Loucy (cell line): ENCODE data around the gene PC.

Experiments
- EZH2phosphoT487 ChIP-seq: fragments of 200-600 bp; IDR thresholded peaks from 2 replicates; pipeline ENCODE4 v1.6.1; 2018; ENCODE audit warnings: antibody characterized with exemption, mild to moderate bottlenecking, moderate library complexity, borderline replicate concordance
- TF ChIP-seq, protein P1 (sequence below): fragments of 200-600 bp; sonication (generic); conservative IDR thresholded peaks from 2 replicates; pipeline ENCODE4 v1.5.1; 2014; ENCODE audit warnings: mild to moderate bottlenecking, antibody characterized with exemption, low read length

DNA sequence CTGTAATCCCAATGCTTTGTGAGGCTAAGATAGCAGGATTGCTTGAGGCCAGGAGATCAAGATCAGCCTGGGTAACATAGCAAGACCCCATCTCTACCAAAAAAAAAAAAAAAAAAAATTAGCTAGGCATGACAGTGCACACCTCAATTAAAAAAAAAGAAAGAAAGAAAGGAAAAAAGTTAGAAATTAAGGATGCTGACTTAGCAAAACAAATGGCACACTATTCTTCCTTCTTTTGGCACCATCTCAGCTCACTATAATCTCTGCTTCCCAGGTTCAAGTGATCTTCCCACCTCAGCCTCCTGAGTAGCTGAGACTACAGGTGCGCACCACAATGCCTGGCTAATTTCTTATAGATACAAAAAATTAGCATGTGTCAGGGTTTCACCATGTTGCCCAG, 33.9 kb downstream of the PC start:
- TF ChIP-seq, protein P1, sequence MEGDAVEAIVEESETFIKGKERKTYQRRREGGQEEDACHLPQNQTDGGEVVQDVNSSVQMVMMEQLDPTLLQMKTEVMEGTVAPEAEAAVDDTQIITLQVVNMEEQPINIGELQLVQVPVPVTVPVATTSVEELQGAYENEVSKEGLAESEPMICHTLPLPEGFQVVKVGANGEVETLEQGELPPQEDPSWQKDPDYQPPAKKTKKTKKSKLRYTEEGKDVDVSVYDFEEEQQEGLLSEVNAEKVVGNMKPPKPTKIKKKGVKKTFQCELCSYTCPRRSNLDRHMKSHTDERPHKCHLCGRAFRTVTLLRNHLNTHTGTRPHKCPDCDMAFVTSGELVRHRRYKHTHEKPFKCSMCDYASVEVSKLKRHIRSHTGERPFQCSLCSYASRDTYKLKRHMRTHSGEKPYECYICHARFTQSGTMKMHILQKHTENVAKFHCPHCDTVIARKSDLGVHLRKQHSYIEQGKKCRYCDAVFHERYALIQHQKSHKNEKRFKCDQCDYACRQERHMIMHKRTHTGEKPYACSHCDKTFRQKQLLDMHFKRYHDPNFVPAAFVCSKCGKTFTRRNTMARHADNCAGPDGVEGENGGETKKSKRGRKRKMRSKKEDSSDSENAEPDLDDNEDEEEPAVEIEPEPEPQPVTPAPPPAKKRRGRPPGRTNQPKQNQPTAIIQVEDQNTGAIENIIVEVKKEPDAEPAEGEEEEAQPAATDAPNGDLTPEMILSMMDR: no peak
- TF ChIP-seq EZH2phosphoT487: no peak
